ENCODE data around the gene MAPK11.
"Not testable (repeated sequence)": the region's sequence is repeated elsewhere in the genome, so short reads cannot be mapped to it uniquely, and the experiment has no call there.

Gene MAPK11

DNA sequence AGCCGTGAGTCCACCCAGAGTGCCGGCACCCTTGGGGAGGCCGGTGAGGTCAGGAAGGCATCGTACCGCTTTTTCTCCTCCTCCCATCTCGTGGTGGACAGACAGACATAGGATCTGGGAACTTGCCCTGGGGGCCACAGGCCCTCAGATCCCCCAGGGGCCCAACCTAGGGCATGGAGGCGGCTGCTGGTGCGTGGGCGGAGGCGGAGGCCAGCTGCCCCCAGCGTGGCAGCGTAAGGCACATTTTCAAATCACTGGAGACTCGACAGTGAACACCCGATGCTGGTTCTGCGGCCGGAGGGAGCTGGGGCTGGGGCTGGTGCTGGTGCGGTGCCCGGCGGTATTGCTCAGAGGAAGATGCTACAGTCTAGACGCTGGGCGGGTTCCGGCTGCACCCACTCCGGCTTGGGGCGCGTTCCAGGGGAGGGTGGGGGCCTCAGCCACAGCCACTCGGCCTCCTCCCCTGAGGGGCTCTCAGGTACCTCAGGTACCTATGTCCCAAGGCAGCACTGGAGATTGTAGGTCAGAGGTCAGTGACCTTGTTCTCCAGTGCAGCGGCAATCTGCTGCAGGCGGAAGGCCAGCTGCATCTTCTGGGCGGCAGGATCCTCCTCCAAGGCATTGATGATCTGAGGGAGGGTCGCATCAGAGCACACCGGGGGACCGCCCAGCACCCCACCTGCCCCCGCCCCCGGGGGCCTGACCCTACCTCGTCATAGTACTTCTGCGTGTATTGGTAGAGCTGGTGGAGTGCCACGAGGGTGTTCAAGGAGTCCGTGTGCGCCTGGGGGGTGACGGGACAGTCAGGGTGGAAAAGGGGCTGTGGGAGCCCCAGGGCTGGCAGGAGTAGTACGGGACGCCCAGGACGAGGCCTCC, 5.2 kb upstream of the MAPK11 start:
- DNase-seq = no peak

DNA sequence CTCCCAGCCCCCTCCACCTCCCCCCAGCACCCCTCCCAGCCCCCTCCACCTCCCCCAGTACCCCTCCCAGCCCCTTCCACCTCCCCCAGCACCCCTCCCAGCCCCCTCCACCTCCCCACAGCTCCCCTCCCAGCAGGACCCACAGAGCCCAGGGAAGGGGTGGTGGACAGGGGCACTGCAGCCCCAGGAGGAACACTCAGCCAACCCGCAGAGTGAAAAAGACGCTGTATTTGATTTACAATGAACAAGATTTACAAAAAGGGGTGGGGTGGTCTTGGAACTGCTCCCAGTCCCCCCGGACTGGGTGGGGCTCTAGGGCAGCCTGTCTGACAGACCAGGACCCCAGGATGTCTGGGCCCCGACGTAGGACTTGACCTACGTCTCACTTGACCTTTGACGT, 4.6 kb upstream of the MAPK11 start:
- DNase-seq = no peak

DNA sequence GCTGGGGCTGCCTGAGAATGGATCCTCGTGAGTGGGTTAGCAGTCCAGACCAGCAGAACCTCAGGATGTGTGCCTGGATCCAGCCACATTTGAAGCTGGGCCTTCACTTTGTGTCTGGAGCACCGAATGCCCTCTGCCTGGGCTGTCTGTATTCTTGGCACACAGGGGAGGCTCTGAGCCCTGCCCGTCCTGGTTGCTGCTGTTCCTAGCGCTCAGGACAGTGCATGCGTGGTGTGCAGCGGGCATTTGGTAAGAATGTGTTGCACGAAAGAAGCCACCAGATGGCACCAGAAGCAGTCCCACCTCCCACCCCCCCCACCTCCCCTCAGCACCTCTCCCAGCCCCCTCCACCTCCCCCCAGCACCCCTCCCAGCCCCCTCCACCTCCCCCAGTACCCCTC, 4.1 kb upstream of the MAPK11 start:
- peak; percentile 54 for DNase-seq

DNA sequence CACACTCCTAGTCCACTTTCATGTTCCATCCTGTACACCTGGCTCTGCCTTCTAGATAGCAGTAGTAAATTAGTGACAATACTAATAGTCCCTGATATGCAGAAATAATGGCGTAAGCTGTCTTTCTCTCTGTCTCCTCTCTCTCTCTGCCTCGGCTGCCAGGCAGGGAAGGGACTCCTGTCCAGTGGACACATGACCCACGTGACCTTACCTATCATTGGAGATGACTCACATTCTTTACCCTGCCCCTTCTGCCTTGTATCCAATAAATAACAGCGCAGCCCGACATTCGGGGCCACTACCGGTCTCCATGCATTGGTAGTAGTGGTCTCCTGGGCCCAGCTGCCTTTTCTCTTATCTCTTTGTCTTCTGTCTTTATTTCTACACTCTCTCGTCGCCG, 3.6 kb upstream of the MAPK11 start:
- not testable (repeated sequence) for DNase-seq

- DNase-seq = not testable (repeated sequence)
Observed at GRCh38 chr22:50273352-50273751, 3.2 kb upstream of the MAPK11 start.

DNA sequence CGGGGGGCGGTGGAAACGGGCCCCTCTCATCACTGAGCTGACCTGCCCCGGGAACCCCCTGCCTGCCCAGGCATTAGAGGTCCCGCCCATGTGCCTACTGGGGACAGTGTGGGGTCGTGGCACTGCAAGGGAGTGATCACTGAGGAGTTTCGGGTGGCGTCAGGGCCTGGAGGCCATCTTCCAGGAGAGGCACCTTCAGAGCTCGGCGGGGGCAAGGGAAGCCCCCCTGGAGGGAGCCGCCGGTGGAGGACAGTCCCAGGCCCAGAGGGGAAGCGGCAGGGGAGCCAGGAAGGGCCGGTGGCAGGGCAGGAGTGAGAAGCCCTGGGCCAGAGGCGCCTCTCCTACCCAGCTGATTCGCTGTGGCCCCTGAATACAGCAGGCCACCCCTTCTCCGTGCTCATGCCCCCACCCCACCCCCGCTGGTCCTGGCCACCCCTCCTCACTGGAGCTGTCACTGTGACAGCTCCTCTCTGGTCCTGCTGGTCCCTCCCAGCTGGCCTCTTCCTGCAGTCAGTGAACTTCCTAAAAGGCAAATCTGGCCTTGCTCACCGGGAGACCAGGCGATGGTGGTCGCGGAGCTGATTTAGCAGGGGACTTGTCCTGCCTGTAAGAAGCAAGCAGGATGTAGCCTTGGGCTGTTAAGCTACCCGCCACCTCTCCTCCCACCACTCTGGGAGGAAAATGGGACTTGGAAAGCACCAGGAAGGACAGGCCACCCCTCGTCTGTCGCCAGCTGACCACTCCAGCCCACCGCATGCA, 2.0 kb upstream of the MAPK11 start:
- DNase-seq = no peak

DNA sequence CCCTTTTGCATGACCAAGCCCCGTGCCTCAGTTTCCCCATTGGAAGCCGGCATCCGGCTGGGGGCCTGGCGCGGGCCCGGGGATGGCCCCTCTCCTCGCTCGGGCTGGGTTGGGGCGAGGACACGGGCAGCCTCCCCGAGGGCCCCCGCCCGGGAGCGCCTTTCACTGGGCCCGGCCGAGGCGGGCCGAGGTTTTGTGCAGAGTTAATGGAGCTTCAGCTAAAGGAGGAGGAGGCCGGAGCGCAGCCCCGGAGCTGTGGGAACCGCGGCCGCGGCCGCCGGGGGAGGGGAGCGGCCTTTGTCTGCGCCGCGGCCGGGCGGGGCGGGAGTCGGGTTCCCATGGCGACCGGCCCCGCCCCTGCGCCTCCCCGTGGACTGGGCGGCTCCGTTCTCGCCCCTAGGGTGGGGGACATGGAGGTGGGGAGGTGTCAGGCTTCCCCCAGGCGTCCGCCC, 1.4 kb upstream of the MAPK11 start:
- peak; percentile 65 for DNase-seq

- no peak for DNase-seq
Observed at GRCh38 chr22:50270666-50271394, 650 bp upstream of the MAPK11 start.

DNA sequence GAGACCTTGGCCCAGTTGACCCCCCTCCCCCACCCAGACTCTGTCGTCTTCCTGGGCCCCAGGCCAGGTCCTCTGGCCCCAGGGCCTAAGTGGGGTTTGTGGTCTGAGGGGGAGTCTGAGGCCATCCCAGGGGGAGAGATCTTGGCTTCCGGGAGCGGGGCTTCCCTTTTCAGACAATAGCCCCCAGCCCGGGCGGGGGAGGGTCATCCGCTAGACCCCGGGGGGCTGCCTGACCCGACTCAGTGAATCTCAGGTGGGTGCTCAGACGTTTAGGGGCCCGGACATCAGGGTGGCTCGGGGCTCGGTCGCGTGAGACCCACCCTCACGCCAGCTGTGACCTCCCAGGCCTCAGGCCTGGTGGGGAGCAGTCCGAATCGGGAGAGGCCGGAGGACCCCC, 609 bp downstream of the MAPK11 start:
- DNase-seq = no peak

- DNase-seq = no peak
Observed at GRCh38 chr22:50268655-50269113, 1.5 kb downstream of the MAPK11 start.

GRCh38 chr22:50267591-50268390, 2.4 kb downstream of the MAPK11 start:
- DNase-seq = no peak

DNA sequence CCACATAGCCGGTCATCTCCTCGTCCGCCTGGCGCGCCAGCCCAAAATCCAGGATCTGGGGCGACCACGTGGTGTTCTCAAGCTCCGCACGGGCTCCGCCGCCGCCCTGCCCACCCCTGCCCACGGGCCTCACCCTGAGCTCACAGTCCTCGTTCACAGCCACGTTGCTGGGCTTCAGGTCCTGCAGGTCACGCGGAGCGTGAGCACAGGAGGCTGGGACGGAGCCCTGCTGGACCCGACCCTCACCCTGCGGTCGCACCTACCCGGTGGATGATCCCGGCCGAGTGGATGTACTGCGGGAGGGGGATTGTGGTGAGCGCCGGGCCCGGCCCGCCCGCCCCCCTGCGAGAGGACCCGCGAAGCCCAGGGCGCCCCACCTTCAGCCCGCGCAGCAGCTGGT, 3.2 kb downstream of the MAPK11 start:
- no peak for DNase-seq

DNA sequence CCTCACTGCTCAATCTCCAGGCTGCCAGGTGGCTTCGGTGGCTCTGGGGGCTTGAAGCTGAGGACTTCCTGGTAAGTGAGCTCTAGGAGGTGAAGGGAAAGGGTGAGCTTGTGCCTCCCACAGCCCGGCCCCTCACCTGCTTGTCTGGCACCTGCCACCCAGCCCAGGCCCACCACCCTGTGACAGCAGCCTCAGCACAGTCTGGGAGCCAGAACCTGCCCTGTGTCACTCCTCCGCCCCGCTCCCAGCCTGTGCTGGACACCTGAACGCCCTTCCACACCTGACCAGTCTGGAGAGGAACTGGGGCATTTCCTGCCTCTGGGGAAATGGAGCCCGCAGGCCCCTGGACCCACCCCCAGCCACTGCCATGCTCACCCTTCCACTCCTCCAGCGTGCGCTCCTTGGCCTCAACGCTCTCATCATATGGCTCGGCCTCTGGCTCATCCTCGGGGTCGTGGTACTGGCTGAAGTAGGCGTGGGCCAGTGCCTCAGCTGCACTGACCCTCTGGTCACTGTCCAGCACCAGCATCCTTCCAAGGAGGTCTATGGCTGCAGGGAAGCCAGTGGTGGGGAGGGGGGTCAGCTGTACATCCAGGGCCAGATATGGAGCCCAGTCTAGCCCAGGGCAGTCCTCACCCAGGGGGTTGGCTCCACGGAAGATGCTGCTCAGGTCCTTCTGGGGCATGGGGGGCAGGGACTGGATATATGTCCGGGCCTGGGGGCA, 5.1 kb downstream of the MAPK11 start:
- no peak for DNase-seq

- DNase-seq = no peak
Observed at GRCh38 chr22:50264104-50264745, 6.0 kb downstream of the MAPK11 start.

GRCh38 chr22:50262973-50263617, 7.1 kb downstream of the MAPK11 start:
- no peak for DNase-seq

GRCh38 chr22:50262460-50262911, 7.7 kb downstream of the MAPK11 start:
- DNase-seq = peak; percentile 31

GRCh38 chr22:50261615-50262459, 8.3 kb downstream of the MAPK11 start, which contains the start of gene MAPK12:
Gene MAPK12, minus strand, starts transcription at chr22:50261683. Its CDS starts 174 bp downstream, at chr22:50261509.
- DNase-seq = peak; percentile 22

DNA sequence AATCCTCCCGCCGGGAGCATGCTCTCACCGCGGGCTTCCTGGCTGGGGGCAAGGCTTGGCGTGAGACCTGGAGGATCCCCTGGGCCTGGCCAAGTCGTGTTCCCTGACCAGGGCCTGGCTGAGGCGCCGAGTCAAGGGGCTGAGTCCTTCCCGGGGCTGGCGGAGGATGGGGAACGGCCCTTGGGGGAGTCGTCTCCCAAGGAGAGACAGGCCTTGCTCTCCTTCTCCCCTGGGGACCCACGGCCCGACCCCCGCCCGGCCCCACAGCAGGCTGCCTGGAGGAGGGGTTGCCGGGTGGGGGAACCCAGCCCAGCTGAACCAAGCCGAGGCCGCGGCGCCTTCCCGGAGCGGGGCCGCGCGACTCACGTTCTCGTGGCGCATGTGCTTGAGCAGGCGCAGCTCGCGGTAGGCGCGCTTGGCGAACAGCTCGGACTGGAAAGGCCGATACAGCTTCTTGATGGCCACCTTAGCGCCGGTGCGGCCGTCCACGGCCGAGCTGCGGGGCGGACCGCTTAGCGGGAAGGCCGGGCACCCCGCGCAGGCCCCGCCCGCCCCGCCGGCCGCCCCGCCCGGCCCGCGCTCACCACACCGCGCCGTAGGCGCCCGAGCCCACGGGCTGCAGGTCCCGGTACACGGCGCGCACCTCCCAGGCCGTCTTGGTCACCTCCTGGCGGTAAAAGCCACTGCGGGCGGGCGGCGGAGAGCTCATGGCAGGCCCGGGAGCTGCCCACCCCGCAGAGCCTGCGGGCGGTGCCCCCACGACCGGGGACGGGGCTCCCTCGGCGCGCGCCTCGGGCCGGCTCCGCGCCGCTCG, 9.2 kb downstream of the MAPK11 start:
- DNase-seq = peak; percentile 63

- DNase-seq = no peak
Observed at GRCh38 chr22:50260434-50260800, 9.8 kb downstream of the MAPK11 start.
